Upper lobe of left lung (tissue), 6 donors: ENCODE data around the gene CHIC1. TPM values are rescaled to one million over a fixed set of nuclear protein-coding genes. Genes with fewer than 3 reads are reported as not detected.
"Not testable (repeated sequence)": the region's sequence is repeated elsewhere in the genome, so short reads cannot be mapped to it uniquely, and the experiment has no call there.

Experiments
- ATAC-seq, 2 donors: fragments of 200-7000 bp; cut with Tn5 transposase; one replicate each; pipeline ENCODE4 v1.9.1; 2022; ENCODE audit warnings: mild to moderate bottlenecking in 2 of 2, moderate library complexity in 2 of 2; ENCODE audit not compliant: low FRiP score in 2 of 2
- DNase-seq, 2 donors: peaks; one replicate each; pipeline ENCODE4 v3.0.0-alpha.2; 2019 to 2020
- H3K27ac ChIP-seq, 4 donors: fragments of 200-600 bp; sonication (generic); one replicate each; pipeline ENCODE4 v1.5.1; 2016 to 2019
- H3K27me3 ChIP-seq, 4 donors: fragments of 200-600 bp; sonication (generic); one replicate each; pipeline ENCODE4 v1.5.1; 2017 to 2019
- H3K36me3 ChIP-seq, 4 donors: fragments of 200-600 bp; sonication (generic); one replicate each; pipeline ENCODE4 v1.5.1; 2016 to 2019
- H3K4me1 ChIP-seq, 4 donors: fragments of 200-600 bp; sonication (generic); one replicate each; pipeline ENCODE4 v1.5.1; 2018 to 2019
- H3K4me3 ChIP-seq, 4 donors: fragments of 200-600 bp; sonication (generic); one replicate each; pipeline ENCODE4 v1.5.1; 2017 to 2019; ENCODE audit warnings: mild to moderate bottlenecking in 2 of 4, moderate library complexity in 1 of 4
- H3K9me3 ChIP-seq, 4 donors: fragments of 200-600 bp; sonication (generic); one replicate each; pipeline ENCODE4 v1.5.1; 2018 to 2019
- EP300 ChIP-seq, 4 donors: sonication (generic); formaldehyde crosslinking; IDR thresholded peaks; one replicate each; pipeline ENCODE4 v1.5.1; 2017; ENCODE audit warnings: antibody characterized with exemption in 4 of 4, control low read depth in 2 of 4
- POLR2A ChIP-seq, 4 donors: fragments of 450-650 bp; IDR thresholded peaks; one replicate each; pipeline ENCODE4 v1.5.1; 2016 to 2017; ENCODE audit warnings: antibody characterized with exemption in 4 of 4, mild to moderate bottlenecking in 2 of 4
- POLR2AphosphoS5 ChIP-seq, 2 donors: sonication (generic); formaldehyde crosslinking; IDR thresholded peaks; one replicate each; pipeline ENCODE4 v1.5.1; 2017; ENCODE audit warnings: antibody characterized with exemption in 2 of 2
- WGBS, 2 donors: methylation state at CpG; one replicate each; pipeline ENCODE4 v1.1.5; 2017 to 2018; 5-methylcytosine and 5-hydroxymethylcytosine counted together
- total RNA-seq, 6 donors: library from RNA; depleted of rRNA in 4 of 6; stranded (reverse); fragments of >200 nt in 4 of 6; gene quantifications; one replicate each; pipeline versions ENCODE4 v1.1.0 to v1.2.1, GENCODE V29; 2016 to 2021
- TF ChIP-seq, protein P1 (sequence below), 6 experiments: fragments of 450-650 bp in 4 of 6; fragments of 200-600 bp in 2 of 6; sonication (generic) in 2 of 6; IDR thresholded peaks; one replicate each; pipeline ENCODE4 v1.5.1; 2016 to 2019; ENCODE audit warnings: antibody characterized with exemption in 6 of 6
- donor health status: DM: no; HTN: no; CAD: no; lungs with moderate emphysema.
- donor health status: DM: no; HTN: yes; CAD: no; lungs with severe emphysema.

Gene CHIC1
- total RNA-seq, 6 donors from 2014 or later: 3.4 to 15.1 (median 6.1) TPM

DNA sequence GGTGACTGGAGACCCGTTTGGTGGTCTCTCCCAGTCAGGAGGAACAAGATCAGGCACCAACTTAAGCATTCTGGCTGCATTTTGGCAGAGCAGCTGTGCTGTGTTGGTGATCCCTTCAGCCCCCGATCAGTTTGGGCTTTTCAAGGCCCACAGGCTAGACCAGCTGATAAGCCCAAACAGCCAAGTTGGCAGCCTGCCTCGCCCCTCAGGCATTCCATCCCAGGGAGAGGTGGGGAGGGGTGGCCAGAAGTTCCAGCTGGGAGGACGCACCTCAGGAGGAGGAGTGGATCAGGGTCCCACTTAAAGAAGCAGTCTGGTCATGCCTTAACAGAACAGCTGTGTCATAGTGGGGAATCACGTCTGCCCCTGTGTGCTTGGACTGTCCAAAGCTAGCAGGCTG is 105.8 kb downstream of the CHIC1 start:
- TF ChIP-seq POLR2A (IDR thresholded peaks at IDR 0.05) (no peak), EP300 (IDR thresholded peaks at IDR 0.05) (no peak)
- TF ChIP-seq, protein P1, sequence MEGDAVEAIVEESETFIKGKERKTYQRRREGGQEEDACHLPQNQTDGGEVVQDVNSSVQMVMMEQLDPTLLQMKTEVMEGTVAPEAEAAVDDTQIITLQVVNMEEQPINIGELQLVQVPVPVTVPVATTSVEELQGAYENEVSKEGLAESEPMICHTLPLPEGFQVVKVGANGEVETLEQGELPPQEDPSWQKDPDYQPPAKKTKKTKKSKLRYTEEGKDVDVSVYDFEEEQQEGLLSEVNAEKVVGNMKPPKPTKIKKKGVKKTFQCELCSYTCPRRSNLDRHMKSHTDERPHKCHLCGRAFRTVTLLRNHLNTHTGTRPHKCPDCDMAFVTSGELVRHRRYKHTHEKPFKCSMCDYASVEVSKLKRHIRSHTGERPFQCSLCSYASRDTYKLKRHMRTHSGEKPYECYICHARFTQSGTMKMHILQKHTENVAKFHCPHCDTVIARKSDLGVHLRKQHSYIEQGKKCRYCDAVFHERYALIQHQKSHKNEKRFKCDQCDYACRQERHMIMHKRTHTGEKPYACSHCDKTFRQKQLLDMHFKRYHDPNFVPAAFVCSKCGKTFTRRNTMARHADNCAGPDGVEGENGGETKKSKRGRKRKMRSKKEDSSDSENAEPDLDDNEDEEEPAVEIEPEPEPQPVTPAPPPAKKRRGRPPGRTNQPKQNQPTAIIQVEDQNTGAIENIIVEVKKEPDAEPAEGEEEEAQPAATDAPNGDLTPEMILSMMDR (IDR thresholded peaks at IDR 0.05): no peak
- no peak for ATAC-seq

DNA sequence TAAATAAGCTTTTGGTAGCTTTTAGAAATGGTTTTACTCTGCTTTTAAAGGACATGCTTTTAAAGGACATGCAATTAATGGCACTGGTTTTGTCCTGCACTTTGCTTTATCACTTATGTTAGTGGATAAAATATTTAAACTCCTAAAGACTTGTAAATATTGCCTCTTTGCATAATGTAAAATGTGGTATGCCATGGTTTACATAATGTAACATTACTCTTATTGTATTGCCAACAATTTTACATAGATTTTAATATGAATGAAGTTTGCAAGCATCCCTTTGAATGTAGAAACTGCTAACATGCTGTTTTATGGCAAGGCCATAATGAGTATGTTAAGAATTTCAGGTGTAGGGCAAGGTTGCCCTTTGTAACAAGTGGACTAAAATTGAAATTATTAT is 118.4 kb downstream of the CHIC1 start:
- H3K9me3 ChIP-seq: peaks cover 0 to 4% (median 0%) of the 10 kb centered on the region in 4 donors
- no peak overlapping the region for H3K27ac ChIP-seq
- ATAC-seq: no peak
- H3K4me1 ChIP-seq: no peaks in the 10 kb centered on the region
- H3K27me3 ChIP-seq: no peaks in the 10 kb centered on the region
- no peak for TF ChIP-seq POLR2A (IDR thresholded peaks at IDR 0.05)
- TF ChIP-seq, protein P1 (IDR thresholded peaks at IDR 0.05): no peak
- no peak for TF ChIP-seq EP300 (IDR thresholded peaks at IDR 0.05)
- TF ChIP-seq POLR2AphosphoS5 (IDR thresholded peaks at IDR 0.05): no peak
- DNase-seq: no peak
- H3K4me3 ChIP-seq: no peak overlapping the region
- H3K36me3 ChIP-seq: no peaks in the 10 kb centered on the region

More for the DNA sequence above, 105.8 kb downstream of the CHIC1 start:
- Histone ChIP-seq H3K27ac (no peak overlapping the region), H3K27me3 (no peaks in the 10 kb centered on the region), H3K4me1 (no peaks in the 10 kb centered on the region), H3K4me3 (no peak overlapping the region), H3K9me3 (peaks cover 0 to 26% (median 4%) of the 10 kb centered on the region in 4 donors), H3K36me3 (no peaks in the 10 kb centered on the region)
- DNase-seq: no peak
- WGBS, 2 donors: 62% methylated on average over 5 of the region's 5 CpGs; no CpG with 5 or more reads in 1 of the 2 donors

DNA sequence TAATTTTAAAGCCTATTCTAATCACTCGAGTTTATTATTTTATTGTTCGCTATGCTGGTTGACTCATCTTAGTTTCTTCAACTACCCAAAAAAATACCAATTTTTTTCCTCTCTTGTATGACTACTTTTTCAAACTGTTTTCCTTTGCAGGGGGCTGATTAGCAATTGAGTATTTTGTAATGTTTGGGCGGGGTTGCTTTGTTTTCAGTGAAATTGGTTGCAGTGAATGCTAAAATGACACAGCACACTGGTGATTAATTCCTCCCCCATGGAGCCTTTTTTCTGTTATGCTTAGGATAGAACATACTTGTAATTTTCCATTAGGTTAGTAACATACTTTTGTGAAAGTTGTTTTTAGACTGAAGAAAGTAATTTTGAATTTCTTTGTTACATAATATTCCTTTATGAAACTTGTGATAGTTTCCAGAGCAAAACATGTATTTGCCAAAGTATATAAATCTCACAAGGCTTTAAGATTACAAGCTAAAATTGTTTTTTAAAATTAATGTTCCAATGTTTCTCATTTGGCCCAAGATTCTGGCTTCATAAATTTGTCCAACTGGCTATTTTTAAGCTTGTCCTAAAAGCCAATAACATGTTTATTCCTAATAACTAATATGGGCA is 120.4 kb downstream of the CHIC1 start:
- no peak overlapping the region for H3K27ac ChIP-seq
- no peak for DNase-seq
- no peaks in the 10 kb centered on the region for H3K36me3 ChIP-seq
- no peak for ATAC-seq
- no peaks in the 10 kb centered on the region for H3K9me3 ChIP-seq
- 72 to 93% methylated on average over 3 of the region's 3 CpGs for WGBS, 2 donors
- TF ChIP-seq, protein P1 (IDR thresholded peaks at IDR 0.05): no peak
- TF ChIP-seq POLR2AphosphoS5 (IDR thresholded peaks at IDR 0.05): no peak
- no peak for TF ChIP-seq POLR2A (IDR thresholded peaks at IDR 0.05)
- TF ChIP-seq EP300 (IDR thresholded peaks at IDR 0.05): no peak
- H3K4me1 ChIP-seq: no peaks in the 10 kb centered on the region
- H3K27me3 ChIP-seq: no peaks in the 10 kb centered on the region
- H3K4me3 ChIP-seq: no peak overlapping the region

DNA sequence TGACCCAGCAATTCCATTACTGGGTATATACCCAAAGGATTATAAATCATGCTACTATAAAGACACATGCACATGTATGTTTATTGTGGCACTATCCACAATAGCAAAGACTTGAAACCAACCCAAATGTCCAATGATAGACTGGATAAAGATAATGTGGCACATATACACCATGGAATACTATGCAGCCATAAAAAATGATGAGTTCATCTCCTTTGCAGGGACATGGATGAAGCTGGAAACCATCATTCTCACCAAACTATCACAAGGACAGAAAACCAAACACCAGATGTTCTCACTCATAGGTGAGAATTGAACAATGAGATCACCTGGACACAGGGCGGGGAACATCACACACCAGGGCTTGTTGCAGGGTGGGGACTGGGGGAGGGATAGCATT is 144.0 kb downstream of the CHIC1 start:
- not testable (repeated sequence) for ATAC-seq

DNA sequence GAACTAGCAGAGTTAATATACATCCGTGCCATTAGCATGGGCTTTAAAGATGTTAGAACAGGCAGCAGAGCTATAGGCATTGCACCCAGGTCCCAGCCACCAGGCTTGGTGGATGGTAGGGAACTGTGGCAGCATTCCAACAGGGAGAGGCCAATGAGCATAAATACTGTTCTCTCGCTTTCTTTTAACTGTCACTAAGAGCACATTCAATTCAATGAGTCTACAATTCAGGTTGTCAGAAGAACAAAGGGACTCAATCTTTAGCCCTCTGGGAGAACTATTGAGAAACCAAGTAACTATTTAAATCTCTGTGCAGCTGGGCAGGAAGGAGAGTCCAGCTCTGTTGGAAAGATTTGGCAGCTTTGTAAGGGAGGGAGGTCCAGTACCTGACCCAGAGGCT is 165.6 kb downstream of the CHIC1 start:
- TF ChIP-seq POLR2AphosphoS5 (IDR thresholded peaks at IDR 0.05) (no peak), POLR2A (IDR thresholded peaks at IDR 0.05) (no peak), EP300 (IDR thresholded peaks at IDR 0.05) (no peak)
- TF ChIP-seq, protein P1 (IDR thresholded peaks at IDR 0.05): no peak
- H3K4me1 ChIP-seq: no peaks in the 10 kb centered on the region
- H3K27me3 ChIP-seq: no peaks in the 10 kb centered on the region
- H3K4me3 ChIP-seq: no peak overlapping the region
- ATAC-seq: no peak
- 48 to 58% methylated on average over 2 of the region's 2 CpGs for WGBS, 2 donors
- H3K27ac ChIP-seq: no peak overlapping the region
- DNase-seq: no peak
- no peaks in the 10 kb centered on the region for H3K36me3 ChIP-seq
- H3K9me3 ChIP-seq: no peaks in the 10 kb centered on the region

More for the DNA sequence above, 144.0 kb downstream of the CHIC1 start:
- WGBS, 2 donors: 88 to 100% methylated on average over 1 of the region's 1 CpG
- not testable (repeated sequence) for H3K27me3 ChIP-seq, H3K4me3 ChIP-seq, H3K4me1 ChIP-seq, DNase-seq, H3K27ac ChIP-seq, H3K36me3 ChIP-seq
- peaks cover 0 to 45% (median 3%) of the 10 kb centered on the region in 4 donors for H3K9me3 ChIP-seq

Other genes starting within 250 kb of the CHIC1 start
- gene CDX4, start 116.1 kb upstream of the CHIC1 start, total RNA-seq: not detected